ENCODE results near the gene SPIRE2. TPM values are rescaled to one million over a fixed set of nuclear protein-coding genes. Genes with fewer than 3 reads are reported as not detected.

SPIRE2 gene
- total and polyA plus RNA-seq, 4 donors, result 0.62 to 2.3 (median 1.8) TPM

DNA sequence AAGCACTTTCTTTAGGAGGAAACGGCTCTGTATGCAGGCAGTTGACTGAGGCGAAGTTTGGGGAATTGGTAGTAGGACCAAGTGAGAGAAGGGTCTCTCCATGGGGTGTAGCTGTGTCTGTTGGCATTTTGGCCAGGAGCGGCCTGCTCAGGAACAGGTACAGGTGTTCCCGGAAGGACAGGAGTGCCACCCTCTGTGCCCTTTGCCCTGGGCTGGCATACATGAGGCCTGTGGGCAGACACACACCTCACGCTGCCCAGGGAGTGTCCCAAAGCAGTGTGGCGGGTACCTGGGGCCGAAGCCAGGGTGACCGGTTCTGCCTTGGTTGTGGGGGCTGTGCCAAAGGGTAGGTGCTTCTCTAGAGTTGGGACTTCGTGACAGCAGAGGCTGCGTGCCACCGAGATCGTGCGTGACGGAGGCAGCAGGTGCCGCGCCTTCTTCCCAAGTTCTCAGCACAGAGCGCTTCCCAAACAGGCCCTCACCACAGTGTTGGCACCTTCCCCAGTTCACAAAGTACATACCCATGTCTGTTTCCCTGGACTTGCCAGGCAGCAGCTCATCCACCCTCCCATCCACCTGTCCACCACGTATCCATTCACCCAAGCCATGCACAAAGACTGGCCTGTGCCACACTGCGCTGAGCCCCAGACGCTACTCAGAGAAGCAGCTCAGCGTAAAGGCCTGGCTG lies 25.2 kb downstream of the SPIRE2 start:
- ATAC-seq (ENCODE audit: low FRiP score), result no peak
- no peaks in the 10 kb centered on the region for H3K36me3 ChIP-seq (ENCODE audit: control insufficient read depth in 1 of 2, insufficient read depth in 2 of 2, low read length in 1 of 2)

DNA sequence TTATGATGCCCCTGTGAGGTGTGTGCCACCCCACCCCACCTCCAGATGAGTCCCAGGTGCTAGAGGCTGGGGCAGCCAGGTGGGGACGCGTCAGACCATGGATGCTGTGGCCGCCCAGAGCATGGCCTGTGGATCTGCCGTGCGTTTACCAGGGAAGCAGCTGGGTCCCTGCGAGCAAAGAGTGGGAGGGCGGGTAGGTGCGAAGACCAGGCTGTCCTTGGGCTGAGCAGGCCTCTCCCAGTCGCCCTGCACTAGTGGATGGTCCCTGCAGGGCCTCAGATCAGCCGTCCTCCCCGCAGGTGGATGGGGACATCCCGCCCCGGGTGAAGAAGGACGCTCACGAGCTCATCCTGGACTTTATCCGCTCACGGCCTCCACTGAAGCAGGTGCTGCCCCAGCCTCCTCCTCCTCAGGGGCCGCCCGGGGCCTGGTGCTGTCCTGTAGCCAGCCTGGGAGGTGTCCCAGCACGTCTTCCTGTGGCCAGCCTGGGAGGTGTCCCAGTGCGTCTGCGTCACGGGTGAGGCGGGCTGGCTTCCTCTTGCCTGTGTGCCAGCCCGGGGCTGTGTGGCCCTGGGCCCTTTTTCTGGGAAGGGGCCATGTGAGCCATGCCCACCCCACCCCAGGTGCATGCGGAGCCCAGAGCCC lies 27.1 kb downstream of the SPIRE2 start:
- Histone ChIP-seq H3K9me3 (ENCODE audit: control insufficient read depth, low read length) (no peaks in the 10 kb centered on the region), H3K36me3 (ENCODE audit: control insufficient read depth in 1 of 2, insufficient read depth in 2 of 2, low read length in 1 of 2) (no peaks in the 10 kb centered on the region), H3K4me3 (ENCODE audit: low read length in 2 of 2) (no peak overlapping the region), H3K27ac (ENCODE audit: low read depth in 1 of 2, low read length in 2 of 2) (no peak overlapping the region), H3K4me1 (ENCODE audit: control insufficient read depth in 1 of 2, insufficient read depth in 2 of 2, low read length in 2 of 2) (no peaks in the 10 kb centered on the region), H3K27me3 (ENCODE audit: control insufficient read depth in 1 of 2, insufficient read depth in 2 of 2, low read length in 1 of 2) (no peaks in the 10 kb centered on the region)
- 93 to 97% methylated on average over 23 to 26 of the region's 26 CpGs for WGBS, 2 donors
- ATAC-seq (ENCODE audit: low FRiP score) (no peak), DNase-seq (no peak)
- intact Hi-C loops (cut with DNase I), result no loop called here

More for the DNA sequence above, 25.2 kb downstream of the SPIRE2 start:
- intact Hi-C loops (cut with DNase I), result no loop called here
- Histone ChIP-seq H3K27me3 (ENCODE audit: control insufficient read depth in 1 of 2, insufficient read depth in 2 of 2, low read length in 1 of 2) (no peaks in the 10 kb centered on the region), H3K9me3 (ENCODE audit: control insufficient read depth, low read length) (no peaks in the 10 kb centered on the region), H3K27ac (ENCODE audit: low read depth in 1 of 2, low read length in 2 of 2) (no peak overlapping the region), H3K4me1 (ENCODE audit: control insufficient read depth in 1 of 2, insufficient read depth in 2 of 2, low read length in 2 of 2) (no peaks in the 10 kb centered on the region), H3K4me3 (ENCODE audit: low read length in 2 of 2) (no peak overlapping the region)
- WGBS, 2 donors, result 90 to 91% methylated on average over 21 of the region's 21 CpGs
- no peak for DNase-seq

DNA sequence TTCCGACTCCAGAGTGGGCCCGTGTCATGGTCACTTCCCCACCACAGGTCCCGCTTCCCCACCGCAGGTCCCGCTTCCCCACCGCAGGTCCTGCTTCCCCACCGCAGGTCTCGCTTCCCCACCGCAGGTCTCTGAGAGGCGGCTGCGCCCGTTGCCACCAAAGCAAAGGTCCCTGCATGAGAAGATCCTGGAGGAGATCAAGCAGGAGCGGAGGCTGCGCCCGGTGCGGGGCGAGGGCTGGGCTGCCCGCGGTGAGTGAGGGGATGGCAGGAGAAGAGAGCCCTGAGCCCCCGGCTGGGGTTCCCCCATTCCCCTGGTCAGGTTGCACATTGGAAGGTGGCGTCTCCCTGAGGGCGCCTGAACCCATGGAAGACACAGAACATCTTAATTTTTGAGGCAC lies 27.7 kb downstream of the SPIRE2 start:
- DNase-seq (no peak), ATAC-seq (ENCODE audit: low FRiP score) (no peak)
- Histone ChIP-seq H3K4me3 (ENCODE audit: low read length in 2 of 2) (no peak overlapping the region), H3K9me3 (ENCODE audit: control insufficient read depth, low read length) (no peaks in the 10 kb centered on the region), H3K27ac (ENCODE audit: low read depth in 1 of 2, low read length in 2 of 2) (no peak overlapping the region), H3K36me3 (ENCODE audit: control insufficient read depth in 1 of 2, insufficient read depth in 2 of 2, low read length in 1 of 2) (no peaks in the 10 kb centered on the region), H3K27me3 (ENCODE audit: control insufficient read depth in 1 of 2, insufficient read depth in 2 of 2, low read length in 1 of 2) (no peaks in the 10 kb centered on the region), H3K4me1 (ENCODE audit: control insufficient read depth in 1 of 2, insufficient read depth in 2 of 2, low read length in 2 of 2) (no peaks in the 10 kb centered on the region)
- intact Hi-C loops (cut with DNase I), result no loop called here
- WGBS, 2 donors, result 94 to 95% methylated on average over 22 of the region's 22 CpGs

DNA sequence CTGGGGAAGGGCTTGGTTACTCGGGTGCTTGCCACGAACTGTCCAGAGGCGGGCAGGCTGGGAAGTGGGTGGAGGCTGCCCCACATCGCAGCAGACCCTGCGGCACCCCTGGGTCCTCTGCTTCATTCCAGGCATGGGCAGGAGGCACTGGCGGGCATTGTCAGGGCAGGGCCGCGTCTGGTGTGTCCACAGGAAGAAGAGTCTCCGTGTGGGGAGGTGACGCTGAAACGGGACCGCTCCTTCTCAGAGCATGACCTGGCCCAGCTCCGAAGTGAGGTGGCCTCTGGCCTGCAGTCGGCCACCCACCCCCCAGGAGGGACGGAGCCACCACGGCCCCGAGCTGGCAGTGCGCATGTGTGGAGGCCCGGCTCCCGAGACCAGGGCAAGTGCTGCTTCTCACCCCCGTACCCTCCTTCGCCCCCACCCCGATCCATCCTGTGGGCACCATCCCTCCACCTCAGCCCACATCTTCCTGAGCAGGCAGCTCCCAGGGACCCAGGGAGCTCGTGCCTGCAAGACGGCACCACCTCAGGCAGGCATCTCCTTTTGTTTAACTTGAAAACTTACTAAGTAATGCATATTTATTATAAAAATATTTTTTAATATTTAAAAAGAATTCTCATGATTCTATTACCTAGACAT lies 30.8 kb downstream of the SPIRE2 start:
- H3K36me3 ChIP-seq (ENCODE audit: control insufficient read depth in 1 of 2, insufficient read depth in 2 of 2, low read length in 1 of 2), result no peaks in the 10 kb centered on the region
- H3K9me3 ChIP-seq (ENCODE audit: control insufficient read depth, low read length), result no peaks in the 10 kb centered on the region
- no peaks in the 10 kb centered on the region for H3K4me1 ChIP-seq (ENCODE audit: control insufficient read depth in 1 of 2, insufficient read depth in 2 of 2, low read length in 2 of 2)
- 88 to 91% methylated on average over 25 of the region's 25 CpGs for WGBS, 2 donors
- H3K4me3 ChIP-seq (ENCODE audit: low read length in 2 of 2), result no peak overlapping the region
- H3K27ac ChIP-seq (ENCODE audit: low read depth in 1 of 2, low read length in 2 of 2), result no peak overlapping the region
- H3K27me3 ChIP-seq (ENCODE audit: control insufficient read depth in 1 of 2, insufficient read depth in 2 of 2, low read length in 1 of 2), result no peaks in the 10 kb centered on the region
- no peak for DNase-seq
- intact Hi-C loops (cut with DNase I), result no loop called here
- ATAC-seq (ENCODE audit: low FRiP score), result no peak

DNA sequence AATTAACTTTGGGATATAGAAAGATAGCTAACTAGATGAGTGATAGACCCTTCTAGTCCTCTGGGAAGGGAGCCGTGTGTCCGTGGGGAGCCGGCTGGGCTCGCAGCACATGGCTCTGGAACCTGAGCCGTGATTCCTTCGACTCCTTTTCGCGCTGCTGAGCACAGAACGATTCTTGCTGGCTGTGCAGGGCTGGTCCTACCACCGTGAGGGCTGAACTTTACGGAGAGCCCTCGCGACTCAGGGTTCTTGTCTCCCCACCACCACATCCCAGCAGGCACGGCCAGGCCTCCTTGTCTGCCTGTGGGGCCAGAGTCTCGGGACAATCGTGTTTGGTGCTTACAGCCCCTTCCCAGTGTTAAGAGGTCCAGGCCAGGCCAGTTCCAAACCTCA lies 31.3 kb downstream of the SPIRE2 start:
- no peaks in the 10 kb centered on the region for H3K36me3 ChIP-seq (ENCODE audit: control insufficient read depth in 1 of 2, insufficient read depth in 2 of 2, low read length in 1 of 2)
- ATAC-seq (ENCODE audit: low FRiP score), result no peak
- DNase-seq, result no peak
- no peak overlapping the region for H3K27ac ChIP-seq (ENCODE audit: low read depth in 1 of 2, low read length in 2 of 2)
- no peaks in the 10 kb centered on the region for H3K4me1 ChIP-seq (ENCODE audit: control insufficient read depth in 1 of 2, insufficient read depth in 2 of 2, low read length in 2 of 2)
- intact Hi-C loops (cut with DNase I), result loop anchor here (5.0 kb wide), 2 partner anchors 107 to 157 kb away; partner anchors contain the start of gene SPATA2L (in 1 of the 2)
- no peak overlapping the region for H3K4me3 ChIP-seq (ENCODE audit: low read length in 2 of 2)
- 85 to 88% methylated on average over 16 of the region's 16 CpGs for WGBS, 2 donors
- H3K9me3 ChIP-seq (ENCODE audit: control insufficient read depth, low read length), result no peaks in the 10 kb centered on the region
- H3K27me3 ChIP-seq (ENCODE audit: control insufficient read depth in 1 of 2, insufficient read depth in 2 of 2, low read length in 1 of 2), result no peaks in the 10 kb centered on the region

DNA sequence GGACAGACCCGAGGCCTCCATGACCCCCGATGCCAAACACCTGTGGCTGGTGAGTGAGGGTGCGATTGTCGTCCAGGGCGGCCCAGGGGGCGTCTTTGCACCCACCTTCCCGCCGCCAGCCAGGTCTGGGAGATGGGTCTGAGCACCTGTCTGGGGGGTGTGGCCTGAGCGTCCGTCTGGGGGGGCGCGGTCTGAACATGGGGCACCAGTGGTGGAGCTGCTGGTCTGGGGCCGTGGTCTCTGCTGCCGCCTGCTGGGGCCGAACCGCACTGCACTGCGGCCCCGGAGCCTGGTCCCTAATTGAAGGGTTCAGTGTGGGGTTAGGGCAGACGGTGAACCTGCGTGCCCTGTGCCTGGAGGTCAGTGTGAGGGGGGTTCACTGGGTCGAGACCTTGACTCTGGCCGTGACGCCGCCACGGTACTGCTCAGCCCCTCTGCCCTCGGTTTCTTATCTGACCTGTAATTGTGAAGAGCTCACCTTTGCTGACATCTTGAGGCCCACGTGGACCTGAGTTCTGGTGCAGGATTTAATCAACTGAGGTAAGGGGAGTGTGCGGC lies 32.6 kb downstream of the SPIRE2 start:
- ATAC-seq (ENCODE audit: low FRiP score) (peak; percentile 83), DNase-seq (peak; percentile 66 to 85)
- no peaks in the 10 kb centered on the region for H3K4me1 ChIP-seq (ENCODE audit: control insufficient read depth in 1 of 2, insufficient read depth in 2 of 2, low read length in 2 of 2)
- no peaks in the 10 kb centered on the region for H3K27me3 ChIP-seq (ENCODE audit: control insufficient read depth in 1 of 2, insufficient read depth in 2 of 2, low read length in 1 of 2)
- no peak overlapping the region for H3K4me3 ChIP-seq (ENCODE audit: low read length in 2 of 2)
- H3K27ac ChIP-seq (ENCODE audit: low read depth in 1 of 2, low read length in 2 of 2), result no peak overlapping the region
- 24 to 29% methylated on average over 25 to 28 of the region's 28 CpGs for WGBS, 2 donors
- intact Hi-C loops (cut with DNase I), result loop anchor here (5.0 kb wide), 2 partner anchors 109 to 159 kb away; partner anchors contain the start of gene SPATA2L (in 1 of the 2)
- H3K9me3 ChIP-seq (ENCODE audit: control insufficient read depth, low read length), result no peaks in the 10 kb centered on the region
- H3K36me3 ChIP-seq (ENCODE audit: control insufficient read depth in 1 of 2, insufficient read depth in 2 of 2, low read length in 1 of 2), result no peaks in the 10 kb centered on the region

DNA sequence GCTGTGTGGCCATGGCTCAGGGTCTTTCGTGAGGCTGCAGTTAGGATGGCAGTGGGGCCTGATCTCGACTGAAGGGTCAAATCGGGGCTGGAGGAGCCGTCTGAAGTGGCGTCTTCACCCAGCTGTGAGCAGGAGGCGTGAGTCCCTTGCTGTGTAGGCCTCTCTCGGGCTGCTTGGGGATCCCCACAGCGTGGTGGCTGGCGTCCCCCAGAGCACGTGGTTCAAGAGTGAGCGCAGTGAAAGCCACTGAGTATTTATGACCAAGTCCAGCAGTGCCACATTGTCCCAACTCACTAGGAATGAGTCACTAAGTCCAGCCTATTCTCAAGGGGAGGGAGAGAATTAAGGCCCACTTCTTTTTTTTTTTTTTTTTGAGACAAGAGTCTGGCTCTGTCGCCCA lies 33.4 kb downstream of the SPIRE2 start:
- DNase-seq, result no peak
- WGBS, 2 donors, result 90 to 92% methylated on average over 12 of the region's 12 CpGs
- intact Hi-C loops (cut with DNase I), result loop anchor here (5.0 kb wide), 2 partner anchors 109 to 159 kb away; partner anchors contain the start of gene SPATA2L (in 1 of the 2)

DNA sequence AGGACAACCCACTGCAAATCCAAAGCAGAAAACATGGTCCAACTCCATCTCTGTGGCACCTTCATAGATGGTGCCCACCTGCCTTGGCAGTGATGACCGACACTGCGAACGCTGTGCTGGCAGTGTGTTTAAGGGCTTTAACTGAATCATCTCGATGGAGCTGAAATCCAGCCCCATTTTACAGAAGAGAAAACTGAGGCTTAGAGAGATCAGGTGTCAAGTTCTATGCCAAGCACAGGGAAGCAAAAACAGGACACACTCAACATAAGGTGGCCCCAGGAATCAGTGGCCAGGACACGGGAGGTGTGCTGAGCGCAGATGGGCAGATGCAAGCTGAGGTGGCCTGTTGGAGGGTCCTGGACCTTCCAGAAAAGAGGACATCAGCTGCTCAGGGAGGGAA lies 34.5 kb downstream of the SPIRE2 start:
- DNase-seq (no peak), ATAC-seq (ENCODE audit: low FRiP score) (no peak)
- no peak overlapping the region for H3K27ac ChIP-seq (ENCODE audit: low read depth in 1 of 2, low read length in 2 of 2)
- H3K27me3 ChIP-seq (ENCODE audit: control insufficient read depth in 1 of 2, insufficient read depth in 2 of 2, low read length in 1 of 2), result no peaks in the 10 kb centered on the region
- 94% methylated on average over 6 of the region's 6 CpGs for WGBS, 2 donors
- no peaks in the 10 kb centered on the region for H3K9me3 ChIP-seq (ENCODE audit: control insufficient read depth, low read length)
- H3K4me1 ChIP-seq (ENCODE audit: control insufficient read depth in 1 of 2, insufficient read depth in 2 of 2, low read length in 2 of 2), result no peaks in the 10 kb centered on the region
- no peak overlapping the region for H3K4me3 ChIP-seq (ENCODE audit: low read length in 2 of 2)
- intact Hi-C loops (cut with DNase I), result loop anchor here (5.0 kb wide), 2 partner anchors 110 to 160 kb away; partner anchors contain the start of gene SPATA2L (in 1 of the 2)
- H3K36me3 ChIP-seq (ENCODE audit: control insufficient read depth in 1 of 2, insufficient read depth in 2 of 2, low read length in 1 of 2), result no peaks in the 10 kb centered on the region

More for the DNA sequence above, 33.4 kb downstream of the SPIRE2 start:
- Histone ChIP-seq H3K36me3 (ENCODE audit: control insufficient read depth in 1 of 2, insufficient read depth in 2 of 2, low read length in 1 of 2) (no peaks in the 10 kb centered on the region), H3K4me1 (ENCODE audit: control insufficient read depth in 1 of 2, insufficient read depth in 2 of 2, low read length in 2 of 2) (no peaks in the 10 kb centered on the region), H3K9me3 (ENCODE audit: control insufficient read depth, low read length) (no peaks in the 10 kb centered on the region), H3K4me3 (ENCODE audit: low read length in 2 of 2) (no peak overlapping the region), H3K27ac (ENCODE audit: low read depth in 1 of 2, low read length in 2 of 2) (no peak overlapping the region), H3K27me3 (ENCODE audit: control insufficient read depth in 1 of 2, insufficient read depth in 2 of 2, low read length in 1 of 2) (no peaks in the 10 kb centered on the region)
- ATAC-seq (ENCODE audit: low FRiP score), result no peak
